AG04450 (cell line): ENCODE data around the gene TCF19. TPM values are rescaled to one million over a fixed set of nuclear protein-coding genes. Genes with fewer than 3 reads are reported as not detected.
A peak's percentile ranks its signal among the peaks of the same experiment; 100 is the strongest.
"Not testable (repeated sequence)": the region's sequence is repeated elsewhere in the genome, so short reads cannot be mapped to it uniquely, and the experiment has no call there.

Experiments
- CTCF ChIA-PET: fragments of 300-600, 350-600 bp; formaldehyde crosslinking; extraction: SDS; loops from one replicate; lab custom pipeline; 2022; ENCODE audit warnings: antibody characterized with exemption, inconsistent platforms; lab: Charles Lee
- POLR2A ChIA-PET: fragments of 350-600 bp; formaldehyde crosslinking; extraction: SDS; loops from one replicate; lab custom pipeline; 2021; ENCODE audit warnings: antibody characterized with exemption, inconsistent platforms; lab: Yijun Ruan, JAX
- DNase-seq: peaks from one replicate; pipeline ENCODE4 v3.0.0-alpha.2; 2011; ENCODE audit warnings: low read depth, low spot score
- H3K27ac ChIP-seq: one replicate; pipeline ENCODE4 v1.5.1; 2012; ENCODE audit warnings: low read depth, low read length, control low read depth
- H3K27me3 ChIP-seq: one replicate; pipeline ENCODE4 v1.6.0; 2012; ENCODE audit warnings: low read length; ENCODE audit not compliant: control insufficient read depth, insufficient read depth
- H3K4me3 ChIP-seq: 2 replicates; pipeline ENCODE4 v1.5.1; 2011; ENCODE audit warnings: mild to moderate bottlenecking, low read depth, low read length, control low read depth
- H3K9me3 ChIP-seq: 2 replicates; pipeline ENCODE4 v1.5.1; 2012; ENCODE audit warnings: low read length; ENCODE audit not compliant: control insufficient read depth, insufficient read depth
- CTCF ChIP-seq: IDR thresholded peaks from 2 replicates; pipeline ENCODE4 v1.5.1; 2011; ENCODE audit warnings: low read depth, low read length, control low read depth, inconsistent platforms
- polyA plus RNA-seq: library from polyadenylated mRNA; depleted of rRNA; stranded (reverse); fragments of >200 nt; gene quantifications from 2 replicates; pipeline ENCODE4 v1.2.3, GENCODE V29; 2011

TCF19 gene
- polyA plus RNA-seq, 1 experiment, result 4.2 TPM

DNA sequence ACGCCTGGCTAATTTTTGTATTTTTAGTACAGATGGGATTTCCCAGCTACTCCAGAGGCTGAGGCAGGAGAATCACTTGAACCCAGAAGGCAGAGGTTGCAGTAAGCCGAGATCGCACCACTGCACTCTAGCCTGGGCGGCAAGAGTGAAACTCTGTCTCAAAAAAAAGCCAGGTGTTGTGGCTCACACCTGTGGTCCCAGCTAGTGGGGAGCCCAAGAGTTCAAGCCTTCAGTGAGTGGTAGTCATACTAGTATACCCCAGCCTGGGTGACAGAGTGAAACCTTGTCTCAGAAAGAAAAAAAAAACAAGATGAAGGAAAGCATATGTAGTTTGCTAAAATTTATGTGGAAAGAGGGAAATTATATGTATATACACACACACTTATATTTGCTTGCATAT, 32.1 kb downstream of the TCF19 start:
- no peak for DNase-seq
- CTCF ChIA-PET, result interaction anchor here (4.1 kb wide), 1 partner anchor 57 kb away, joined by 64 read pairs; no protein-coding TSS in a partner anchor
- H3K4me3 ChIP-seq, result no peak overlapping the region

GRCh38 chr6:31192431-31193105, 34.2 kb downstream of the TCF19 start:
- ChIA-PET CTCF (interaction anchor here (0.5 to 4.1 kb wide), 16 partner anchors 10 to 478 kb away, joined by 3 to 64 read pairs (median 4); partner anchors contain the start of genes PSORS1C2 and TCF19), POLR2A (interaction anchor here (0.6 to 1.0 kb wide), 3 partner anchors 33 to 708 kb away, joined by 4 read pairs; partner anchors contain the start of gene TCF19)
- not testable (repeated sequence) for H3K4me3 ChIP-seq

More for the DNA sequence above, 32.1 kb downstream of the TCF19 start:
- no peaks in the 10 kb centered on the region for H3K9me3 ChIP-seq
- POLR2A ChIA-PET, result no interaction called here
- H3K27me3 ChIP-seq, result no peaks in the 10 kb centered on the region
- no peak for TF ChIP-seq CTCF
- H3K27ac ChIP-seq, result no peak overlapping the region

DNA sequence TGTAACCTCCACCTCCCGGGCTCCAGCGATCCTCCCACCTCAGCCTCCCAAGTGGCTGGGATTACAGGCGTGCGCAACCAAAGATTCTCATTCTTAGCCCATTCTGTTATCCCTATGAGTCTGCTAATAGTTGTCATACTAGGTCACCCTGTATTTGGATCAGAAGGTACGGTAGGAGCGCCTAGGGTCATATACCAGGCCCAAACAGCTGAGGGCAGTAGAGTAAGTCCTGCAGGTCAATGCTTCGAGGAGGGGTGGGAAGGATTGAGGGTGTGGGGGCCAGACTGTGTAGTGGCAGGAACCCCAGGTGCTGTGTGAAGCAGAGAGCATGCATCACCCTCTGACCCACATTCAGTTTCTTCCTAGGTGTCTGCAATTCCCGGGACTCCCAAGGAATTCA, 34.8 kb downstream of the TCF19 start:
- ChIA-PET POLR2A (interaction anchor here (1.0 kb wide), 1 partner anchor 34 kb away, joined by 4 read pairs; the partner anchor contains the start of gene TCF19), CTCF (interaction anchor here (0.7 to 4.1 kb wide), 8 partner anchors 35 to 174 kb away, joined by 4 to 64 read pairs (median 8); partner anchors contain the start of genes PSORS1C2 and TCF19)
- Histone ChIP-seq H3K27me3 (no peaks in the 10 kb centered on the region), H3K4me3 (no peak overlapping the region), H3K9me3 (no peaks in the 10 kb centered on the region), H3K27ac (no peak overlapping the region)
- TF ChIP-seq CTCF, result no peak
- DNase-seq, result no peak

More at GRCh38 chr6:31192431-31193105, 34.2 kb downstream of the TCF19 start:
- not testable (repeated sequence) for H3K9me3 ChIP-seq, H3K27ac ChIP-seq, DNase-seq, H3K27me3 ChIP-seq
- TF ChIP-seq CTCF, result peak; percentile 69

- no peak for DNase-seq
- Histone ChIP-seq H3K9me3 (no peaks in the 10 kb centered on the region), H3K4me3 (no peak overlapping the region), H3K27me3 (no peaks in the 10 kb centered on the region), H3K27ac (no peak overlapping the region)
- TF ChIP-seq CTCF, result no peak
- CTCF ChIA-PET, result interaction anchor here (0.6 to 4.1 kb wide), 6 partner anchors 41 to 877 kb away, joined by 3 to 64 read pairs (median 7); partner anchors contain the start of gene PSORS1C2
- POLR2A ChIA-PET, result no interaction called here
Measured at GRCh38 chr6:31194061-31194834, 35.9 kb downstream of the TCF19 start.

DNA sequence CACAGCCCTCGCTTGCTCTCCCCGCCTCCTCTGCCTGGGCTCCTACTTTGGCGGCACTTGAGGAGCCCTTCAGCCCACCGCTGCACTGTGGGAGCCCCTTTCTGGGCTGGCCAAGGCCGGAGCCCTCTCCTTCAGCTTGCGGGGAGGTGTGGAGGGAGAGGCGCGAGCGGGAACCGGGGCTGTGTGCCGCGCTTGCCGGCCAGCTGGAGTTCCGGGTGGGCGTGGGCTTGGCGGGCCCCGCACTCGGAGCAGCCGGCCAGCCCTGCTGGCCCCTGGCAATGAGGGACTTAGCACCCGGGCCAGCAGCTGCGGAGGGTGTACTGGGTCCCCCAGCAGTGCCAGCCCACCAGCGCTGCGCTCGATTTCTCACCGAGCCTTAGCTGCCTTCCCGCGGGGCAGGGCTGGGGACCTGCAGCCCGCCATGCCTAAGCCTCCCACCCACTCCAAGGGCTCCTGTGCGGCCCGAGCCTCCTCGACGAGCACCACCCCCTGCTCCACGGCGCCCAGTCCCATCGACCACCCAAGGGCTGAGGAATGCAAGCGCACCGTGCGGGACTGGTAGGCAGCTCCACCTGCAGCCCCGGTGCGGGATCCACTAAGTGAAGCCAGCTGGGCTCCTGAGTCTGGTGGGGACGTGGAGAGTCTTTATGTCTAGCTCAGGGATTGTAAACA, 37.1 kb downstream of the TCF19 start:
- H3K27me3 ChIP-seq, DNase-seq, H3K27ac ChIP-seq, H3K4me3 ChIP-seq, POLR2A ChIA-PET, H3K9me3 ChIP-seq: not testable (repeated sequence)
- CTCF ChIA-PET, result interaction anchor here (2.6 to 4.0 kb wide), 3 partner anchors 58 to 172 kb away, joined by 8 to 75 read pairs (median 19); no protein-coding TSS in a partner anchor

- POLR2A ChIA-PET, result interaction anchor here (0.6 kb wide), 1 partner anchor 501 kb away, joined by 3 read pairs; no protein-coding TSS in a partner anchor
- H3K27me3 ChIP-seq, DNase-seq, H3K27ac ChIP-seq, H3K9me3 ChIP-seq: not testable (repeated sequence)
- peak overlapping the region; percentile 80; the same call in 1 of the 2 replicates for H3K4me3 ChIP-seq
- CTCF ChIA-PET, result interaction anchor here (0.6 to 3.7 kb wide), 19 partner anchors 10 to 248 kb away, joined by 3 to 75 read pairs (median 4); partner anchors contain the start of gene TCF19
Measured at GRCh38 chr6:31196251-31197022, 38.0 kb downstream of the TCF19 start.
